ENCODE measurements around the gene TEDC1.

The TEDC1 gene

DNA sequence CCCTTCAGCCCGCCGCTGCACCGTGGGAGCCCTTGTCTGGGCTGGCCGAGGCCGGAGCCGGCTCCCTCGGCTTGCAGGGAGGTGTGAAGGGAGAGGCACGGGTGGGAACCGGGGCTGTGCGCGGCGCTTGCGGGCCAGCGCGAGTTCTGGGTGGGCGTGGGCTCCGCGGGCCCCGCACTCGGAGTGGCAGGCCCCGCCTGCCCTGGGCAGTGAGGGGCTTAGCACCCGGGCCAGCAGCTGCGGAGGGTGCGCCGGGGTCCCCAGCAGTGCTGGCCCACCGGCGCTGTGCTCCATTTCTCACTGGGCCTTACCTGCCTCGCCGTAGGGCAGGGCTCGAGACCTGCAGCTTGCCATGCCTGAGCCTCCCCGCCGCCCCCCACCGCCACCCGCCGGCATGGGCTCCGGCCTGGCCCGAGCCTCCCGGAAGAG is 56.7 kb downstream of the TEDC1 start:
- no peak for DNase-seq
